Panc1 (cell line): ENCODE measurements around the gene PELI1. TPM values are rescaled to one million over a fixed set of nuclear protein-coding genes. Genes with fewer than 3 reads are reported as not detected.

Experiments
- ATAC-seq: fragments of 200-7000 bp; cut with Tn5 transposase; 2 replicates; pipeline ENCODE4 v1.9.1; 2020; ENCODE audit warnings: mild to moderate bottlenecking, moderate library complexity
- BruUV-seq: library from RNA; stranded (reverse); fragments of 400-500 nt; replicated peaks from 2 replicates; lab custom pipeline; 2021; lab: Mats Ljungman, UMichigan
- CTCF ChIA-PET: fragments of 300-600 bp; sonication (Branson Sonifier 250); formaldehyde crosslinking; loops from one replicate; lab custom pipeline; 2022; ENCODE audit warnings: antibody characterized with exemption; lab: Charles Lee
- POLR2A ChIA-PET: fragments of 300-600 bp; sonication (Branson Sonifier 250); formaldehyde crosslinking; loops from one replicate; lab custom pipeline; 2022; ENCODE audit warnings: antibody characterized with exemption; lab: Charles Lee
- DNase-seq: peaks from one replicate; pipeline ENCODE4 v3.0.0-alpha.2; 2010; ENCODE audit warnings: low read depth, low spot score
- H3K27ac ChIP-seq: 2 replicates; pipeline ENCODE4 v1.5.1; 2011; ENCODE audit warnings: mild to moderate bottlenecking, low read length, inconsistent platforms
- H3K27me3 ChIP-seq: fragments of 200-500 bp; sonication (Bioruptor generic); 2 replicates; pipeline ENCODE4 v1.6.0; 2014; ENCODE audit warnings: low read length, inconsistent platforms; ENCODE audit not compliant: control insufficient read depth, insufficient read depth
- H3K36me3 ChIP-seq: fragments of 200-500 bp; sonication (Bioruptor generic); 2 replicates; pipeline ENCODE4 v1.5.1; 2014; ENCODE audit warnings: inconsistent platforms, mild to moderate bottlenecking, low read length, moderate library complexity; ENCODE audit not compliant: control insufficient read depth, insufficient read depth
- H3K4me1 ChIP-seq: 2 replicates; pipeline ENCODE4 v1.5.1; 2011; ENCODE audit warnings: inconsistent platforms, mild to moderate bottlenecking, low read length, moderate library complexity; ENCODE audit not compliant: control insufficient read depth, insufficient read depth
- H3K4me3 ChIP-seq, 2 experiments: 2 replicates each; pipeline ENCODE4 v1.5.1; 2011 to 2012; ENCODE audit warnings: low read depth in 2 of 2, low read length in 2 of 2, mild to moderate bottlenecking in 2 of 2, inconsistent platforms in 1 of 2, moderate library complexity in 1 of 2
- H3K9me3 ChIP-seq: fragments of 200-500 bp; sonication (Bioruptor generic); 2 replicates; pipeline ENCODE4 v1.5.1; 2014; ENCODE audit warnings: low read depth, mild to moderate bottlenecking, inconsistent platforms, low read length, moderate library complexity; ENCODE audit not compliant: control insufficient read depth, insufficient read depth
- CTCF ChIP-seq: fragments of 450-650 bp; IDR thresholded peaks from 2 replicates; pipeline ENCODE4 v1.5.1; 2017; ENCODE audit warnings: mild to moderate bottlenecking
- POLR2AphosphoS5 ChIP-seq: IDR thresholded peaks from 2 replicates; pipeline ENCODE4 v1.6.1; 2012; ENCODE audit warnings: mild to moderate bottlenecking, low read depth, low read length, moderate library complexity
- REST ChIP-seq, 2 experiments: IDR thresholded peaks; 2 replicates each; pipeline ENCODE4 v1.6.1; 2011 to 2012; ENCODE audit warnings: low read depth in 2 of 2, control low read depth in 1 of 2, low read length in 1 of 2, mild to moderate bottlenecking in 1 of 2, moderate library complexity in 1 of 2; ENCODE audit not compliant: insufficient read depth in 1 of 2
- SIN3A ChIP-seq: IDR thresholded peaks from 2 replicates; pipeline ENCODE4 v1.6.1; 2012; ENCODE audit warnings: low read depth, mild to moderate bottlenecking, low read length, moderate library complexity, borderline replicate concordance; ENCODE audit not compliant: insufficient read depth
- TCF7L2 ChIP-seq: IDR thresholded peaks from 2 replicates; pipeline ENCODE4 v1.6.1; 2011; ENCODE audit warnings: mild to moderate bottlenecking, low read depth, low read length, inconsistent platforms
- in situ Hi-C: cut with HindIII; loops from 2 replicates; pipeline ENCODE4 v1.10.0; 2016; ENCODE audit warnings: low sequenced_read_pairs, low pct_unique_long_range_greater_than_20kb
- intact Hi-C: fragments of 100-400 bp; cut with micrococcal nuclease; formaldehyde crosslinking; loops from one replicate; pipeline ENCODE4 v1.10.0; 2022; ENCODE audit not compliant: unreplicated experiment
- total RNA-seq: library from RNA; stranded (reverse); gene quantifications from one replicate; pipeline ENCODE4 v1.2.1, GENCODE V29; 2021; ENCODE audit not compliant: unreplicated experiment

PELI1 gene
- total RNA-seq, 1 experiment from 2014 or later = 6.7 TPM

DNA sequence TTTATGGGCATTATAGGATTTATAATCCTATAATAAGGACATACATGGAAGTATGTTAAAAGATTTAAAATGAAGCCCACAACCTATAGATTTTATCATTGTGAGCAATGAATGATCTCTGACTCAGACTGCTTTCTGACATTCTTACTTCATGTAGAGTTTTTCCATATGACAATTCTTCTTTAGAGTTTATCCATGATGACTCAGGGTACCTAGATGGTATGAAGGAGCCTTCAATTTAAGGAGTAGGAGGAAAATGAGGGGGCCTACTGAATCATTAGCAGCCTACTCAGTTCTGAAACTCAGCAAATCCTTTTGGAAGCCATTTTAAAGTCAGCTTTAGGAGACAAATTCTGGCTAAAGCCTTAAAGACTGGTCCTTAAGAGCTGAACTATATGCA lies 10.4 kb downstream of the PELI1 start:
- no peak for ATAC-seq
- Histone ChIP-seq H3K36me3 (no peaks in the 10 kb centered on the region), H3K27ac (no peak overlapping the region), H3K9me3 (no peaks in the 10 kb centered on the region), H3K4me1 (no peaks in the 10 kb centered on the region), H3K27me3 (no peaks in the 10 kb centered on the region), H3K4me3 (no peak overlapping the region)
- TF ChIP-seq POLR2AphosphoS5 (no peak), REST (IDR thresholded peaks at IDR 0.05; ENCODE audit: insufficient read depth in 1 of 2, low read depth in 2 of 2, low read length in 1 of 2) (no peak), TCF7L2 (no peak)
- intact Hi-C loops = no loop called here
- DNase-seq = no peak
- in situ Hi-C loops = no loop called here
- CTCF ChIA-PET = no interaction called here
- BruUV-seq = no TSS peak
- POLR2A ChIA-PET = interaction anchor here (0.5 kb wide), 1 partner anchor 32 kb away, joined by 7 read pairs; no protein-coding TSS in a partner anchor

GRCh38 chr2:64133354-64133753 lies 10.9 kb downstream of the PELI1 start:
- no TSS peak for BruUV-seq
- ChIA-PET POLR2A (no interaction called here), CTCF (no interaction called here)
- in situ Hi-C loops (no loop called here), intact Hi-C loops (no loop called here)
- Histone ChIP-seq H3K4me1 (no peaks in the 10 kb centered on the region), H3K27ac (no peak overlapping the region), H3K4me3 (no peak overlapping the region), H3K36me3 (no peaks in the 10 kb centered on the region), H3K27me3 (no peaks in the 10 kb centered on the region), H3K9me3 (no peaks in the 10 kb centered on the region)
- TF ChIP-seq SIN3A (no peak), POLR2AphosphoS5 (no peak), TCF7L2 (no peak), REST (IDR thresholded peaks at IDR 0.05; ENCODE audit: insufficient read depth in 1 of 2, low read depth in 2 of 2, low read length in 1 of 2) (no peak), CTCF (no peak)
- DNase-seq (no peak), ATAC-seq (no peak)
